Activated naive CD8-positive, alpha-beta T cell (primary cell): ENCODE results near the gene MRGPRX3.

Source experiments
- H3K27ac Mint-ChIP-seq: one replicate; pipeline ENCODE4 v1.8.0; 2021; ENCODE audit warnings: mixed read lengths
- H3K27me3 Mint-ChIP-seq: one replicate; pipeline ENCODE4 v1.8.0; 2021; ENCODE audit warnings: mixed read lengths
- H3K36me3 Mint-ChIP-seq: one replicate; pipeline ENCODE4 v1.8.0; 2021; ENCODE audit warnings: mixed read lengths
- H3K4me1 Mint-ChIP-seq: one replicate; pipeline ENCODE4 v1.8.0; 2021; ENCODE audit warnings: low read depth, mixed read lengths
- H3K4me3 Mint-ChIP-seq: one replicate; pipeline ENCODE4 v1.8.0; 2021; ENCODE audit warnings: mild to moderate bottlenecking, mixed read lengths
- H3K9me3 Mint-ChIP-seq: one replicate; pipeline ENCODE4 v1.8.0; 2021; ENCODE audit warnings: low read depth, mixed read lengths

MRGPRX3 gene

DNA sequence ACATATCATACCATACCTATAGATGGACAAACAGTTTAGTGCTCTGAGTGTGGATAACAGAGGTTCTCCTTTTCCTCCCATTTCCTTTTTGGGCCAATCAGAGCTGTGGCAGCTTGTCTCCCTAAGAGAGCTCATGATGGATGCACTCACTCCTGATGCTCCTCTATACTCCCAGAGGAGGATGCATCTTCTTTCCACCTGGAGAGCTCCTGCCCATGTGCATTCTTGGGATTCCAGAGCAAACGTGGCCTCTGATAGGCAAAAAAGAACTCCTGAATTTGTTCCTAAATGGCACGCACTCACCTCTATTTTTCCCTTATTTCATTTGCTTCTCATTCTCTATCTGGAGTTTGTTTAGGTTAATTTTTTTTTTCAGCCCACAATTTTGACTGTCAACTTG, 2.9 kb downstream of the MRGPRX3 start:
- H3K4me1 Mint-ChIP-seq, result no peaks in the 10 kb centered on the region
- H3K36me3 Mint-ChIP-seq, result no peaks in the 10 kb centered on the region
- no peak overlapping the region for H3K27ac Mint-ChIP-seq
- H3K4me3 Mint-ChIP-seq, result no peak overlapping the region
- H3K27me3 Mint-ChIP-seq, result peaks cover 28% of the 10 kb centered on the region
- no peaks in the 10 kb centered on the region for H3K9me3 Mint-ChIP-seq

GRCh38 chr11:18137186-18137800, 4.9 kb downstream of the MRGPRX3 start:
- Mint-ChIP-seq H3K27me3 (peaks cover 27% of the 10 kb centered on the region), H3K27ac (no peak overlapping the region), H3K9me3 (no peaks in the 10 kb centered on the region), H3K4me1 (no peaks in the 10 kb centered on the region), H3K4me3 (no peak overlapping the region), H3K36me3 (no peaks in the 10 kb centered on the region)

GRCh38 chr11:18140145-18140544, 7.8 kb downstream of the MRGPRX3 start:
- H3K4me3 Mint-ChIP-seq, result no peak overlapping the region
- H3K36me3 Mint-ChIP-seq, result no peaks in the 10 kb centered on the region
- H3K9me3 Mint-ChIP-seq, result no peaks in the 10 kb centered on the region
- no peaks in the 10 kb centered on the region for H3K4me1 Mint-ChIP-seq
- H3K27me3 Mint-ChIP-seq, result peaks cover 35% of the 10 kb centered on the region
- H3K27ac Mint-ChIP-seq, result no peak overlapping the region

DNA sequence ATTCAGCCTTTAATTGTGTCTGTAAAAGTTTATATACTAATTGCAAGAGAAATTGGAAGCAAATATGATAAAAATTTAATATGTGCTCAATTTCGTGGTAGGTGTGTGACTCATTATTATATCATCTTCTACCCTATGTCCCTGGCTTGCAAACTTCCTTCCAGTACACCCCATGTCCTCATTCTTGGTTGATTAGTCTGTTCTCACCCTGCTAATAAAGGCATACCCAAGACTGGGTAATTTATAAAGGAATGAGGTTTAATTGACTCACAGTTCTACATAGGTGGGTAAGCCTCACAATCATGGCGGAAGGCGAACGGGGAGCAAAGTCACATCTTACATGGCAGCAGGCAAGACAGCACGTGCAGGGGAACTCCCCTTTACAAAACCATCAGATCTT, 11.9 kb downstream of the MRGPRX3 start:
- Mint-ChIP-seq H3K4me1 (peaks cover 5% of the 10 kb centered on the region), H3K4me3 (no peak overlapping the region), H3K9me3 (no peaks in the 10 kb centered on the region), H3K27ac (no peak overlapping the region), H3K27me3 (peaks cover 24% of the 10 kb centered on the region), H3K36me3 (no peaks in the 10 kb centered on the region)

- Mint-ChIP-seq H3K4me1 (peaks cover 5% of the 10 kb centered on the region), H3K36me3 (no peaks in the 10 kb centered on the region), H3K27ac (no peak overlapping the region), H3K4me3 (no peak overlapping the region), H3K9me3 (no peaks in the 10 kb centered on the region), H3K27me3 (peaks cover 26% of the 10 kb centered on the region)
Observed at GRCh38 chr11:18145025-18145424, 12.7 kb downstream of the MRGPRX3 start.

- Mint-ChIP-seq H3K27ac (no peak overlapping the region), H3K4me3 (no peak overlapping the region), H3K36me3 (no peaks in the 10 kb centered on the region), H3K9me3 (no peaks in the 10 kb centered on the region), H3K27me3 (peaks cover 23% of the 10 kb centered on the region), H3K4me1 (peaks cover 5% of the 10 kb centered on the region)
Observed at GRCh38 chr11:18145837-18146236, 13.5 kb downstream of the MRGPRX3 start.

DNA sequence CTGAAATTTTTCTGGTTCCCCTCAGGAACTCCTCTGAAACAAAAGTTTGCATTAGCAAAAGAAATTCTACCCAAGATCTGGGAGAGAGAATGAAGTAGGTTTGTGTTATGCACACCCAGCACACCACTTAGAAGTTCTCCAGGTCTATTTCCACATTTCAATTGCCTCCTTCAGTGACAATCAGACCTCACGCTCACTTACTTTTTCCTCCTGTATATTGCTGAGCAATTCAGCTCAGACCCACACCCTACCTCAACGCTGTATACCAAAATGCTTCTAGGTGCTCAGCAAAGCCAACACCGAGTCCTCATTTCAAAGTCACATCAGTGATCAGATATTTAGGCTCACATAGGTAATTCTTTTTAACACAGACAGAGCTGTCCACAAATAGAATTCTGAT, 19.2 kb downstream of the MRGPRX3 start:
- Mint-ChIP-seq H3K4me3 (no peak overlapping the region), H3K9me3 (no peaks in the 10 kb centered on the region), H3K27me3 (peaks cover 18% of the 10 kb centered on the region), H3K36me3 (no peaks in the 10 kb centered on the region), H3K27ac (no peak overlapping the region), H3K4me1 (no peaks in the 10 kb centered on the region)

DNA sequence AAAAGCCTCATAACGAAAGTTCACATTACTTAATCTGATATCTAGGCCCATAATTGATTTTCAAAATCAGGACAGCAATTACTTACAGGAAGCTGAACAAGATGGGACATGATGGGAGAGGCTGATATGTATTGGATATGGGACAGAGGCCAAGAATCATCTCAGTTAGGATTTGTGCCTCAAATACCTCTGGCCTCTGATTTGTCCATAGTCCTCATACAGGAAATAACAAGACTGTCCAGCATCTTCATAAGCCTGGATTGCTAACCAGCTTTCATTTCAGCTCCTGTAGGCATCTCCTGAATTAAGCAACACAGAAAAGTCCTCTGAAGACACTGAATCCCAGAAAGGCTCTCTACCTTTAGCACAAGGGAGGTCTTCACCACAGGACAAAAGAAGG, 36.0 kb downstream of the MRGPRX3 start:
- Mint-ChIP-seq H3K4me3 (no peak overlapping the region), H3K27me3 (peaks cover 4% of the 10 kb centered on the region), H3K27ac (no peak overlapping the region), H3K36me3 (no peaks in the 10 kb centered on the region), H3K9me3 (peaks cover 4% of the 10 kb centered on the region), H3K4me1 (no peaks in the 10 kb centered on the region)

GRCh38 chr11:18171377-18172000, 39.1 kb downstream of the MRGPRX3 start:
- Mint-ChIP-seq H3K36me3 (no peaks in the 10 kb centered on the region), H3K4me1 (no peaks in the 10 kb centered on the region), H3K27ac (no peak overlapping the region), H3K27me3 (peaks cover 10% of the 10 kb centered on the region), H3K4me3 (no peak overlapping the region), H3K9me3 (no peaks in the 10 kb centered on the region)

DNA sequence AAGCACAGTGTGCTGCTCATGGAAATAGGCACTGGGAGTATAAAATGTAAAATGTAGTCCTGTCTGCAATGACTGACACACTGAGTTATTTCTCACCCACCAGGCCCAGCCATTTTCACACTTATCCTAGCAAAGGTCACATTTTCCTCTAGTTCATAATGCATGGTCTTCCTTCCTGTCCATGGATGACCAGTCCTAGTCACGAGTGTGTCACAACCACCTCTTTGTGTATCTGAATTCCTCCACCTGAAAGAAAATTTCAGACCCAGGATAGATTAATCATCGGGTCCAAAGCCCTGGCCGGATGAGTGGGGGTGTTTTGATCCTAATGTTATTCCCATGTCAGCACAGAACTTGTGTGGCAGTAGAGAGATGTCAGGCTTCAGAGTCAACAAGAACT, 40.3 kb downstream of the MRGPRX3 start, which contains the start of gene MRGPRX4:
Gene MRGPRX4 (plus strand): TSS at position 172 of the 400 bp plus-strand sequence. CDS start 420 bp downstream, outside the sequence.
- H3K27ac Mint-ChIP-seq, result no peak within 1 kb of the TSS
- H3K9me3 Mint-ChIP-seq, result no peaks in the 10 kb centered on the region
- no peaks in the 10 kb centered on the region for H3K36me3 Mint-ChIP-seq
- H3K4me1 Mint-ChIP-seq, result no peaks in the 10 kb centered on the region
- H3K4me3 Mint-ChIP-seq, result no peak within 1 kb of the TSS
- peaks cover 15% of the 10 kb centered on the region for H3K27me3 Mint-ChIP-seq

GRCh38 chr11:18173225-18173866, 41.0 kb downstream of the MRGPRX3 start:
- H3K4me3 Mint-ChIP-seq, result no peak overlapping the region
- no peak overlapping the region for H3K27ac Mint-ChIP-seq
- no peaks in the 10 kb centered on the region for H3K36me3 Mint-ChIP-seq
- no peaks in the 10 kb centered on the region for H3K9me3 Mint-ChIP-seq
- H3K27me3 Mint-ChIP-seq, result peaks cover 14% of the 10 kb centered on the region
- H3K4me1 Mint-ChIP-seq, result no peaks in the 10 kb centered on the region
